WTC11 (cell line): Measurements from ENCODE around the gene PRSS57. TPM values are rescaled to one million over a fixed set of nuclear protein-coding genes. Genes with fewer than 3 reads are reported as not detected.

ENCODE experiments used
- ATAC-seq: fragments of 200-7000 bp; cut with Tn5 transposase; 2 replicates; pipeline ENCODE4 v1.10.0; 2021; ENCODE audit warnings: mild to moderate bottlenecking, moderate library complexity
- CTCF ChIA-PET: fragments of 300-600 bp; sonication (Branson Sonifier 250); formaldehyde crosslinking; loops from one replicate; lab custom pipeline; 2021; ENCODE audit warnings: antibody characterized with exemption; lab: Charles Lee
- POLR2A ChIA-PET: fragments of 350-600 bp; sonication (Branson Sonifier 250); formaldehyde crosslinking; loops from one replicate; lab custom pipeline; 2021; ENCODE audit warnings: antibody characterized with exemption; lab: Charles Lee
- DNase-seq: peaks from one replicate; pipeline ENCODE4 v3.0.0; 2021; ENCODE audit warnings: low spot score
- H3K27ac Mint-ChIP-seq: 2 replicates; pipeline ENCODE4 v1.8.0; 2021; ENCODE audit warnings: mixed read lengths
- H3K27me3 Mint-ChIP-seq: 2 replicates; pipeline ENCODE4 v1.8.0; 2021; ENCODE audit warnings: low read depth, mild to moderate bottlenecking, moderate library complexity, mixed read lengths
- H3K36me3 Mint-ChIP-seq: 2 replicates; pipeline ENCODE4 v1.8.0; 2021; ENCODE audit warnings: mixed read lengths
- H3K4me1 Mint-ChIP-seq: 2 replicates; pipeline ENCODE4 v1.8.0; 2022; ENCODE audit warnings: mixed read lengths
- H3K4me3 Mint-ChIP-seq: 2 replicates; pipeline ENCODE4 v1.8.0; 2021; ENCODE audit warnings: mild to moderate bottlenecking, moderate library complexity, mixed read lengths
- H3K9me3 Mint-ChIP-seq: 2 replicates; pipeline ENCODE4 v1.8.0; 2021; ENCODE audit warnings: mixed read lengths
- ATF3 ChIP-seq: sonication (generic); formaldehyde crosslinking; conservative IDR thresholded peaks from 2 replicates; pipeline ENCODE4 v1.8.1; 2022; ENCODE audit warnings: mild to moderate bottlenecking, missing genetic modification reagents
- CREB1 ChIP-seq: sonication (generic); formaldehyde crosslinking; IDR thresholded peaks from 2 replicates; pipeline ENCODE4 v1.8.0; 2023; ENCODE audit warnings: mild to moderate bottlenecking, missing genetic modification reagents
- E2F1 ChIP-seq: sonication (generic); formaldehyde crosslinking; IDR thresholded peaks from 2 replicates; pipeline ENCODE4 v1.8.0; 2022; ENCODE audit warnings: mild to moderate bottlenecking, missing genetic modification reagents
- ESRRA ChIP-seq: sonication (generic); formaldehyde crosslinking; IDR thresholded peaks from 2 replicates; pipeline ENCODE4 v1.8.1; 2022; ENCODE audit warnings: mild to moderate bottlenecking, missing genetic modification reagents, borderline replicate concordance
- ETV6 ChIP-seq: sonication (generic); formaldehyde crosslinking; IDR thresholded peaks from 2 replicates; pipeline ENCODE4 v1.8.1; 2022; ENCODE audit warnings: mild to moderate bottlenecking, missing genetic modification reagents
- FOXJ3 ChIP-seq: sonication (generic); formaldehyde crosslinking; IDR thresholded peaks from 2 replicates; pipeline ENCODE4 v1.9.0; 2021; ENCODE audit warnings: missing genetic modification reagents, mild to moderate bottlenecking, borderline replicate concordance
- GABPB1 ChIP-seq: sonication (generic); formaldehyde crosslinking; IDR thresholded peaks from 2 replicates; pipeline ENCODE4 v1.8.1; 2023; ENCODE audit warnings: mild to moderate bottlenecking, missing genetic modification reagents
- HMGXB4 ChIP-seq: sonication (generic); formaldehyde crosslinking; IDR thresholded peaks from 2 replicates; pipeline ENCODE4 v1.8.1; 2023; ENCODE audit warnings: mild to moderate bottlenecking, moderate library complexity, missing genetic modification reagents
- KAT7 ChIP-seq: sonication (generic); formaldehyde crosslinking; IDR thresholded peaks from 2 replicates; pipeline ENCODE4 v1.8.1; 2023; ENCODE audit warnings: missing genetic modification reagents, mild to moderate bottlenecking, borderline replicate concordance
- MYBL2 ChIP-seq: sonication (generic); formaldehyde crosslinking; IDR thresholded peaks from 2 replicates; pipeline ENCODE4 v1.8.1; 2023; ENCODE audit warnings: mild to moderate bottlenecking, moderate library complexity, missing genetic modification reagents
- NR1H2 ChIP-seq: sonication (generic); formaldehyde crosslinking; IDR thresholded peaks from 2 replicates; pipeline ENCODE4 v1.9.0; 2021; ENCODE audit warnings: mild to moderate bottlenecking, moderate library complexity, missing genetic modification reagents
- NR3C1 ChIP-seq: sonication (generic); formaldehyde crosslinking; conservative IDR thresholded peaks from 2 replicates; pipeline ENCODE4 v1.8.1; 2023; ENCODE audit warnings: low read depth, mild to moderate bottlenecking, missing genetic modification reagents
- OVOL2 ChIP-seq: fragments of 250-450 bp; sonication (Bioruptor Pico); IDR thresholded peaks from 2 replicates; pipeline ENCODE4 v1.9.0; 2021; ENCODE audit warnings: mild to moderate bottlenecking, borderline replicate concordance
- PRDM15 ChIP-seq: sonication (generic); formaldehyde crosslinking; IDR thresholded peaks from 2 replicates; pipeline ENCODE4 v1.8.0; 2022; ENCODE audit warnings: missing genetic modification reagents
- SMAD4 ChIP-seq: sonication (generic); formaldehyde crosslinking; IDR thresholded peaks from 2 replicates; pipeline ENCODE4 v1.8.0; 2022; ENCODE audit warnings: mild to moderate bottlenecking, missing genetic modification reagents
- ZBTB21 ChIP-seq: sonication (generic); formaldehyde crosslinking; IDR thresholded peaks from 2 replicates; pipeline ENCODE4 v1.8.1; 2023; ENCODE audit warnings: mild to moderate bottlenecking, missing genetic modification reagents, borderline replicate concordance
- ZNF121 ChIP-seq: sonication (generic); formaldehyde crosslinking; IDR thresholded peaks from 2 replicates; pipeline ENCODE4 v1.8.0; 2023; ENCODE audit warnings: missing genetic modification reagents
- ZNF396 ChIP-seq: fragments of 250-450 bp; sonication (Bioruptor Pico); IDR thresholded peaks from 2 replicates; pipeline ENCODE4 v1.8.0; 2021; ENCODE audit warnings: mild to moderate bottlenecking, moderate library complexity, borderline replicate concordance
- ZNF532 ChIP-seq: fragments of 250-450 bp; sonication (Bioruptor Pico); IDR thresholded peaks from 2 replicates; pipeline ENCODE4 v1.9.0; 2021; ENCODE audit warnings: mild to moderate bottlenecking, borderline replicate concordance
- total RNA-seq: library from RNA; stranded (reverse); gene quantifications from 3 replicates; pipeline ENCODE4 v1.2.3, GENCODE V29; 2021

The PRSS57 gene
- total RNA-seq, 1 experiment from 2014 or later = not detected

- no peak for TF ChIP-seq ZNF396
- no peak for TF ChIP-seq MYBL2 (CRISPR knock-in tag)
- no peak for TF ChIP-seq PRDM15 (CRISPR knock-in tag)
- TF ChIP-seq NR3C1 (CRISPR knock-in tag) = no peak
- TF ChIP-seq, all 79 proteins: peak for 0
- Mint-ChIP-seq H3K4me3 (no peak overlapping the region), H3K9me3 (no peaks in the 10 kb centered on the region), H3K4me1 (no peaks in the 10 kb centered on the region), H3K36me3 (no peaks in the 10 kb centered on the region), H3K27me3 (no peaks in the 10 kb centered on the region), H3K27ac (no peak overlapping the region)
- CTCF ChIA-PET = no interaction called here
- ATAC-seq = no peak
- POLR2A ChIA-PET = no interaction called here
- no peak for DNase-seq
Measured at GRCh38 chr19:651114-651818, 44.0 kb downstream of the PRSS57 start.

- ATAC-seq (no peak), DNase-seq (no peak)
- ChIA-PET CTCF (interaction anchor here (0.7 kb wide), 1 partner anchor 395 kb away, joined by 5 read pairs; no protein-coding TSS in a partner anchor), POLR2A (interaction anchor here (0.6 kb wide), 1 partner anchor 9 kb away, joined by 3 read pairs; no protein-coding TSS in a partner anchor)
- Mint-ChIP-seq H3K36me3 (no peaks in the 10 kb centered on the region), H3K9me3 (no peaks in the 10 kb centered on the region), H3K27ac (no peak overlapping the region), H3K27me3 (no peaks in the 10 kb centered on the region), H3K4me3 (no peak overlapping the region), H3K4me1 (no peaks in the 10 kb centered on the region)
- TF ChIP-seq ZNF121 (CRISPR knock-in tag) (no peak), KAT7 (no peak), CREB1 (CRISPR knock-in tag) (no peak), OVOL2 (CRISPR knock-in tag) (no peak), HMGXB4 (no peak), PRDM15 (CRISPR knock-in tag) (no peak), SMAD4 (CRISPR knock-in tag) (no peak), ZBTB21 (CRISPR knock-in tag) (no peak), ZNF532 (CRISPR knock-in tag) (no peak), ESRRA (CRISPR knock-in tag) (no peak), E2F1 (no peak), ETV6 (no peak), ATF3 (CRISPR knock-in tag) (no peak), GABPB1 (CRISPR knock-in tag) (no peak), NR1H2 (CRISPR knock-in tag) (no peak), FOXJ3 (CRISPR knock-in tag) (no peak)
Measured at GRCh38 chr19:650121-650520, 45.1 kb downstream of the PRSS57 start.
